GM12875 (cell line): ENCODE data around the gene TOP2A.
"Not testable (repeated sequence)": the region's sequence is repeated elsewhere in the genome, so short reads cannot be mapped to it uniquely, and the experiment has no call there.

Experiments
- H3K4me3 ChIP-seq: one replicate; pipeline ENCODE4 v1.5.1; 2011; ENCODE audit warnings: low read depth, low read length, control low read depth
- TF ChIP-seq, protein P1 (sequence below): IDR thresholded peaks from 2 replicates; pipeline ENCODE4 v1.5.1; 2011; ENCODE audit warnings: low read depth, mild to moderate bottlenecking, control low read depth, inconsistent platforms, low read length, moderate library complexity, borderline replicate concordance; ENCODE audit not compliant: insufficient read depth

Gene TOP2A

DNA sequence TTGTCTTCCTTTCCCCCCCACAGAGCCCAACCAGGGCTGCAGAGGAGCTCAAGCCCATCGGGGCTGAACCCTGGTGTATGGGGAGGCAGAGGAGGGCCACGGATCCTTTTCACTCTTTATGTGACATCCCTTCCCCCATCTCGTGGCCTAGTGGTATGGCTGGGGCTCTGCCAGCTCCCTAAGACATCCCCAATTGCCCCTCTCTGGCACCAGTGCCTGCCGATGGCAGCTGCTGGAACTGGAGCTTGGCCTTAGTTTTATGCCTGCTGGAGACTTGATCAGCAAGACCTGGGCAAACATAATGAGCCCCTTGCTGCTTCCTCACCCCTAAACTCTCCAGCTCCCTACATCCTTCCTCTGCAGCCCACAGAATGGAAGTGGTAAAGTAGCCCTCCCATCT, 8.0 kb upstream of the TOP2A start:
- no peak overlapping the region for H3K4me3 ChIP-seq
- TF ChIP-seq, protein P1, sequence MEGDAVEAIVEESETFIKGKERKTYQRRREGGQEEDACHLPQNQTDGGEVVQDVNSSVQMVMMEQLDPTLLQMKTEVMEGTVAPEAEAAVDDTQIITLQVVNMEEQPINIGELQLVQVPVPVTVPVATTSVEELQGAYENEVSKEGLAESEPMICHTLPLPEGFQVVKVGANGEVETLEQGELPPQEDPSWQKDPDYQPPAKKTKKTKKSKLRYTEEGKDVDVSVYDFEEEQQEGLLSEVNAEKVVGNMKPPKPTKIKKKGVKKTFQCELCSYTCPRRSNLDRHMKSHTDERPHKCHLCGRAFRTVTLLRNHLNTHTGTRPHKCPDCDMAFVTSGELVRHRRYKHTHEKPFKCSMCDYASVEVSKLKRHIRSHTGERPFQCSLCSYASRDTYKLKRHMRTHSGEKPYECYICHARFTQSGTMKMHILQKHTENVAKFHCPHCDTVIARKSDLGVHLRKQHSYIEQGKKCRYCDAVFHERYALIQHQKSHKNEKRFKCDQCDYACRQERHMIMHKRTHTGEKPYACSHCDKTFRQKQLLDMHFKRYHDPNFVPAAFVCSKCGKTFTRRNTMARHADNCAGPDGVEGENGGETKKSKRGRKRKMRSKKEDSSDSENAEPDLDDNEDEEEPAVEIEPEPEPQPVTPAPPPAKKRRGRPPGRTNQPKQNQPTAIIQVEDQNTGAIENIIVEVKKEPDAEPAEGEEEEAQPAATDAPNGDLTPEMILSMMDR: no peak

DNA sequence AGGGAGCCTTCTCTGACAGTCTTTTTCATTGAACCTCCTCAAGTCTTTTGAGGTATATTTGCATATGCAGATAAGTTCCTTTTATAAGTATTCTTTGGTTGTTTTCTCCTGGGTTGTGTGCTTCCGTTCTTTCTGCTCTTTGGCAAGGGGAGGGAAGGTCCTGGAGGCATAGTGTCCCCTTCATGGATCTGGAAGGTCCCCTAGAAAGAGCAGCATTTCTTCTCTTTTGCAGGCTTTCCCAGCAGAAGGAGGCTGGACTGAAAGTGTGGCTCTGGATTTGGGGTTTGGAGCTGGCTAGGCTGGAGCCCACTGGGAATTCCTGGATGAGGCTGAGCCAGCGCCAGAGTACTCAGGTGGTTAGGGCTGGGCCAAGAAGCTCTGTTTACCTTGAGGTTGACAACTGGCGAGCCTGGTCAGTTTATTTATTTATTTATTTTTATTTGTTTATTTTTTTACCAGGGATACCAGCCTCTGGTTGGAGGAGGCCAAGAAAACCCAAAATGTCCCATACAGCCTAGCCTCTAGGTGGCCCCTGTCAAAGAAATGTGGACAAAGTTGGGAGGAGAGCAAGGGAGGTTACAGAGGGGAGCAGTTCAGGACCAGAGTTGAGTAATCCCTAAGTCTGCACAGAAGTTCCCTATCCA, 5.4 kb upstream of the TOP2A start:
- TF ChIP-seq, protein P1: peak; percentile 2; the same call in 1 of the 2 replicates
- no peak overlapping the region for H3K4me3 ChIP-seq

- TF ChIP-seq, protein P1: no peak
- H3K4me3 ChIP-seq: no peak overlapping the region
Observed at GRCh38 chr17:40419559-40420331, 2.0 kb upstream of the TOP2A start.

DNA sequence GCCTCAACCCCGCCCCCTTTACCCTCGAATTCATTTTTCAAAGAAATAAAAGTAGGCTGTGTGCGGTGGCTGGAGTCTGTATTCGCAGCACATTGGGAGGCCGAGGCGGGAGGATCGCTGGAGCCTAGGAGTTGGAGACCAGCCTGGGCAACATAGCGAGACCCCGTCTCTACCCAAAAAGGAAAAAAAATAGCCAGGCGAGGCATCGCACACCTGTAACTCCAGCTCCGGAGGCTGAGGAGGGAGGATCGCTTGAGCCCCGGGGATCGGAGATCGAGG, 671 bp upstream of the TOP2A start:
- peak overlapping the region; percentile 49 for H3K4me3 ChIP-seq
- TF ChIP-seq, protein P1: no peak

DNA sequence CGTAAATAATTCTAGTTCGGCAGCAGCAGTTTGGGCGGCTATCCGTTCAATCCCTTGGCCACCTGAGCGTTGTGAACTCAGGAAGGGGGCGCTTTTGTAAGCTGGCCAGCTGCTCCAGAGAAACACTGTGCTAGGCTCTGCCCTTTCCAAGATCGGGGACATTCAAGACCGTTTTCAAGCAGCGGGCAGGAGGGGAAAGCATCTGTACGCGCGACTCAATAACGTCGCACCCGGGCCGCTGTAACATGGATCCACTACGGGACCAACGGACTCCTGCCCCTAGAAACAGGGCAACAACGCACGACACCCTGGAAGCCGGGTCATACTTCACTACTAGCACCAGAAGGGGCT, 463 bp downstream of the TOP2A start:
- peak overlapping the region; percentile 79 for H3K4me3 ChIP-seq
- TF ChIP-seq, protein P1: no peak

DNA sequence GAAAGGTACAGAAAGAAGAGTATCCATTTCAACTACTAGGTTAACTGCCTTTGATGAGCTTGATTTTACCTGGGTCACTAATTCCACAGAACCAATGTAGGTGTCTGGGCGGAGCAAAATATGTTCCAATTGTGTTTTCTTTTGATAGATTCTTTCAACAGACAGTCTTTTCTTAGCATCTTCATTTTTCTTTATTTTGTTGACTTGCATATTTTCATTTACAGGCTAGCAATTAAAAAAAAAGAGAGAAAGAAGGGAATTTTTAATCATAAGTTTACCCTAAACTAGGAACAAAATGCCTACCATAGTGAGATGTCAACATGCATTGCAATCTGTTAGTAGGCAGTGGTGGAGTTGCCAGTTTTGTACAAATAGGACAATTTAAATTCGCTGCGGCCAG, 1.0 kb downstream of the TOP2A start:
- TF ChIP-seq, protein P1: no peak
- H3K4me3 ChIP-seq: peak overlapping the region; percentile 79

GRCh38 chr17:40415390-40415789, 2.3 kb downstream of the TOP2A start:
- TF ChIP-seq, protein P1: peak; percentile 38; the same call in 1 of the 2 replicates

DNA sequence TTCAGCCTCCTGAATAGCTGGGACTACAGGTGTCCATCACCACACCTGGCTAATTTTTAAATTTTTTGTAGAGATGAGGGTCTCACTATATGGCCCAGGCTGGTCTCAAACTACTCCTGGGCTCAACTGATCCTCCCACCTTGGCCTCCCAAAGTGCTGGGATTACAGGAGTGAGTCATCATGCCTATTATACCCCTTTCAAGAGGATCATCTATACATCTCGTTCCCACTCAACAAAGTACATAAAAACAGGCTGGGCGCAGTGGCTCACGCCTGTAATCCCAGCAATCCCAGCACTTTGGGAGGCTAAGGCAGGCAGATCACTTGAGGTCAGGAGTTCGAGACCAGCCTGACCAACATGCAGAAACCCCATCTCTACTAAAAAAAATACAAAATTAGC, 3.4 kb downstream of the TOP2A start:
- not testable (repeated sequence) for H3K4me3 ChIP-seq

More at GRCh38 chr17:40415390-40415789, 2.3 kb downstream of the TOP2A start:
- no peak overlapping the region for H3K4me3 ChIP-seq
